Mesendoderm (in vitro differentiated cells): ENCODE data around the gene CHMP1B.
A peak's percentile ranks its signal among the peaks of the same experiment; 100 is the strongest.

Source experiments
- DNase-seq: peaks from one replicate; pipeline ENCODE4 v3.0.0; 2013
- H2AK5ac ChIP-seq: 2 replicates; pipeline ENCODE4 v1.6.1; 2013; ENCODE audit warnings: low read length, inconsistent platforms
- H2BK120ac ChIP-seq: 2 replicates; pipeline ENCODE4 v1.6.1; 2013; ENCODE audit warnings: low read depth, mild to moderate bottlenecking, low read length, moderate library complexity, mixed read lengths
- H2BK15ac ChIP-seq: replicated peaks from 2 replicates; pipeline ENCODE4 v1.6.1; 2013; ENCODE audit warnings: low read depth, mild to moderate bottlenecking, moderate library complexity
- H2BK5ac ChIP-seq: 2 replicates; pipeline ENCODE4 v1.6.1; 2013; ENCODE audit warnings: low read length, inconsistent platforms
- H3K18ac ChIP-seq: 2 replicates; pipeline ENCODE4 v1.6.1; 2013; ENCODE audit warnings: mild to moderate bottlenecking, low read length, mixed read lengths
- H3K23ac ChIP-seq: one replicate; pipeline ENCODE4 v1.6.1; 2013; ENCODE audit warnings: low read length
- H3K27ac ChIP-seq: 2 replicates; pipeline ENCODE4 v1.5.1; 2013; ENCODE audit warnings: low read depth, mild to moderate bottlenecking, inconsistent platforms, low read length, moderate library complexity
- H3K27me3 ChIP-seq: 2 replicates; pipeline ENCODE4 v1.6.1; 2013; ENCODE audit warnings: low read length, control low read depth, mild to moderate bottlenecking, inconsistent platforms; ENCODE audit not compliant: insufficient read depth, poor library complexity
- H3K36me3 ChIP-seq: 2 replicates; pipeline ENCODE4 v1.6.1; 2013; ENCODE audit warnings: low read length, inconsistent platforms; ENCODE audit not compliant: control insufficient read depth, insufficient read depth
- H3K4ac ChIP-seq: one replicate; pipeline ENCODE4 v1.6.1; 2013; ENCODE audit warnings: low read depth, mild to moderate bottlenecking, low read length, moderate library complexity
- H3K4me1 ChIP-seq: 2 replicates; pipeline ENCODE4 v1.6.1; 2013; ENCODE audit warnings: low read depth, low read length, inconsistent platforms; ENCODE audit not compliant: control insufficient read depth
- H3K4me2 ChIP-seq: 2 replicates; pipeline ENCODE4 v1.6.1; 2013; ENCODE audit warnings: low read length
- H3K4me3 ChIP-seq: 2 replicates; pipeline ENCODE4 v1.5.1; 2013; ENCODE audit warnings: mild to moderate bottlenecking, low read length
- H3K56ac ChIP-seq: one replicate; pipeline ENCODE4 v1.6.1; 2013; ENCODE audit warnings: low read length
- H3K79me1 ChIP-seq: 2 replicates; pipeline ENCODE4 v1.6.1; 2013; ENCODE audit warnings: low read length, inconsistent platforms
- H3K79me2 ChIP-seq: 2 replicates; pipeline ENCODE4 v1.6.1; 2013; ENCODE audit warnings: mild to moderate bottlenecking, low read length; ENCODE audit not compliant: control insufficient read depth, insufficient read depth
- H3K9ac ChIP-seq: 2 replicates; pipeline ENCODE4 v1.6.1; 2013; ENCODE audit warnings: low read length, inconsistent platforms
- H4K5ac ChIP-seq: one replicate; pipeline ENCODE4 v1.6.1; 2013; ENCODE audit warnings: low read length
- H4K8ac ChIP-seq: one replicate; pipeline ENCODE4 v1.6.1; 2013; ENCODE audit warnings: low read depth, mild to moderate bottlenecking, control low read depth, low read length, moderate library complexity
- WGBS: extraction: QIAGEN DNeasy Blood & Tissue Kit; methylation state at CpG from one replicate; pipeline ENCODE4 v1.1.7; 2013; ENCODE audit warnings: low lambda C conversion rate, missing lambda C conversion rate; ENCODE audit not compliant: insufficient coverage; ENCODE audit errors: extremely low coverage; 5-methylcytosine and 5-hydroxymethylcytosine counted together

CHMP1B gene

DNA sequence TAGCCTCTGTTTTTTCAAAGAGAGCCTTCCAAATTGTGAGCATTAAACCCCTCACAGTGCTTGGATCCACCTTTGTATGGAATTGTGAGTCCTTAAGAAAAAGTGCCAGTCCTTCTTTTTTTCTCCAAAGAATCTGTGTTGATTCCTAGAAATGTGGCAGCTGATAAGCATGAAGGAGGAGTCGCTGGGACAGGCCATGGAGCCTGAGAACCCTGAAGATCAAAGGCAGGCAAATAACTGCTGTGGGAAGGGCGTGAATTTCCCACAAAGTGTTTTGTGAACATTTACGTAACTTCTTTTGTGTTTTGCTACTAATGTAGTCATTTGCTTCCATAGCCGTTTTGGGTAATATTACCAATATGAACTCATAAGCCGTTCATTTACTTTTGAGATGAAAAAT is 27.7 kb upstream of the CHMP1B start:
- H4K5ac ChIP-seq, result no peak overlapping the region
- H2AK5ac ChIP-seq, result no peak overlapping the region
- no peak overlapping the region for H2BK15ac ChIP-seq
- H2BK5ac ChIP-seq, result peak overlapping the region; percentile 29
- no peak overlapping the region for H3K9ac ChIP-seq
- no peak overlapping the region for H3K4me2 ChIP-seq
- WGBS, result no CpG with 5 or more reads among the region's 5 CpGs
- DNase-seq, result peak; percentile 97
- peaks cover 11% of the 10 kb centered on the region for H3K4me1 ChIP-seq
- H4K8ac ChIP-seq, result no peak overlapping the region
- no peak overlapping the region for H3K23ac ChIP-seq
- no peaks in the 10 kb centered on the region for H3K79me1 ChIP-seq
- H3K27ac ChIP-seq, result peak overlapping the region; percentile 51
- H3K36me3 ChIP-seq, result no peaks in the 10 kb centered on the region
- H3K4ac ChIP-seq, result no peak overlapping the region
- no peaks in the 10 kb centered on the region for H3K79me2 ChIP-seq
- H3K4me3 ChIP-seq, result no peak overlapping the region
- peak overlapping the region; percentile 87 for H3K56ac ChIP-seq
- H3K27me3 ChIP-seq, result no peaks in the 10 kb centered on the region
- no peak overlapping the region for H3K18ac ChIP-seq
- H2BK120ac ChIP-seq, result no peak overlapping the region

DNA sequence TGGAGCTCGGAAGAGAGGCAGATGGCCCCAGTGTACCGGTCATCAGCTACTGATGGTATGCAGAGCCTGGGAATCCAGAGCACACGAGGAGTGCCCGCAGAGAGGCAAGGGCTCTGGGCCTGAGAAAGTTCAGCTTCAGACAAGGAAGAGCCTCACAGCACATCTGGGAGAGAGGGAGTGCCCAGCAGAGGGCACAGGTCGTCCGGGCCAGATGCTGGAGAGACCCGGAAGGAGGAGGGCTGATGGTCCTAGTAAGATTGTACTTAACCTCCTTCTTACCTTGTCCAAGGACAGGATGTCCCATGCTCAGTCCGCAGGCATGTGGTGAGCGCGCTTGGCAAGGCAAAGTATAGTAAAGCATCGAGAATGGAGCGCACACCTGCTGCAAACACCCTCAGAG is 24.4 kb upstream of the CHMP1B start:
- Histone ChIP-seq H3K79me2 (no peaks in the 10 kb centered on the region), H3K27me3 (no peaks in the 10 kb centered on the region), H2BK120ac (no peak overlapping the region), H4K8ac (no peak overlapping the region), H3K9ac (no peak overlapping the region), H3K4me3 (no peak overlapping the region), H2BK15ac (no peak overlapping the region), H3K4me2 (no peak overlapping the region), H3K4me1 (peaks cover 7% of the 10 kb centered on the region), H2BK5ac (peak overlapping the region; percentile 87), H3K56ac (peak overlapping the region; percentile 62), H3K27ac (no peak overlapping the region), H3K4ac (no peak overlapping the region), H4K5ac (no peak overlapping the region), H3K36me3 (no peaks in the 10 kb centered on the region), H2AK5ac (peak overlapping the region; percentile 88), H3K79me1 (peaks cover 2% of the 10 kb centered on the region), H3K18ac (no peak overlapping the region), H3K23ac (peak overlapping the region; percentile 60)
- no CpG with 5 or more reads among the region's 12 CpGs for WGBS
- DNase-seq, result no peak

DNA sequence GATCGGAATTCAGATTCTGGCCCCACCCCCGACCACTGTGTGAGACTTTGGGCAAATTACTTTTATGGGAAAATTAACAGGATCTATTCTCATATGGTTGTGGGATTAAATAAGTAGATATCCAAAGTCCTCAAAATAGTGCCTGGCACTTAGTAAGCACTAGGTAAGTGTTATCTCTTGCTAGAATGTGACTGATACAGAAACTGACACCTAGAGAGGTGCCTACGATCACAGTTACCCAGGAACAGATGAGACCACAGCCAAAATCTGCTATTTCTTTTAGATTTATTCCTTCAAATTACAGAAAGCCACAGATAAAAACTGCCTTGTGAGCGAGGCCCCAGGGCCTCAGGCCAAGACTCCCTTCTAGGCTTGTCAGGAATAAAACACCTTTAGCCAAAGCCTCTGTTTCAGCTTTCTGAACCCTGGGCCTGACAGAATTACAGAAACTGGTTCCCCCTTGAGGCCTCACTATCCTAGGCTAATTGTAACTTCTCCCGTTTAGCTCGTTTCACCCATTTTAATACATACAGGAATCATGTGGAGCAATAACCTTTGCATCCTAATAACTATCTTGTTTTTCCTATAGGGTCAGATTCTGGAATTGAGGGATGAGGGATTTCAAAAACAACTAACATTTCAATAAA is 22.3 kb upstream of the CHMP1B start:
- Histone ChIP-seq H3K23ac (no peak overlapping the region), H3K18ac (peak overlapping the region; percentile 90), H2BK120ac (no peak overlapping the region), H3K56ac (no peak overlapping the region), H3K4me2 (no peak overlapping the region), H3K4ac (peak overlapping the region; percentile 50), H3K9ac (no peak overlapping the region), H2BK5ac (no peak overlapping the region), H4K5ac (no peak overlapping the region), H4K8ac (no peak overlapping the region), H3K4me1 (peaks cover 4% of the 10 kb centered on the region), H3K27ac (no peak overlapping the region), H3K27me3 (no peaks in the 10 kb centered on the region), H2BK15ac (no peak overlapping the region), H2AK5ac (no peak overlapping the region), H3K79me1 (peaks cover 2% of the 10 kb centered on the region), H3K36me3 (no peaks in the 10 kb centered on the region), H3K4me3 (no peak overlapping the region), H3K79me2 (no peaks in the 10 kb centered on the region)
- no CpG with 5 or more reads among the region's 6 CpGs for WGBS
- peak; percentile 58 for DNase-seq

DNA sequence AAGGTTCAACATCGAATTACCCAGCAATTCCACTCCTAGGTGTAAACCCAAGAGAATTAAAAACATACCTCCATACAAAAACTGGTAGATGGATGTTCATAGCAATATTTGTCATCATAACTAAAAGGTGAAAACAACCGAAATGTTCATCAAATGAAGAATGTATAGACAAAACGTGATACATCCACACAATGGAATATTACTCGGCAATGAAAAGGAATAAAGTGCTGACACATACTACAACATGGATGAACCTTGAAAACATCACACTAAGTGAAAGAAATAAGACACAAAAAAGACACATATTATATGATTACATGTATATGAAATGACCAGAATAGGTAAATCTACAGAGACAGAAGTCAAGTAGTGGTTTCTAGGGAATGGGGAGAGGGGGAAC is 20.6 kb upstream of the CHMP1B start:
- Histone ChIP-seq H3K23ac (no peak overlapping the region), H3K4me2 (no peak overlapping the region), H3K56ac (no peak overlapping the region), H3K9ac (no peak overlapping the region), H4K5ac (no peak overlapping the region), H3K4ac (no peak overlapping the region), H2BK120ac (no peak overlapping the region), H3K4me1 (peaks cover 4% of the 10 kb centered on the region), H3K4me3 (no peak overlapping the region), H3K79me2 (no peaks in the 10 kb centered on the region), H2BK5ac (no peak overlapping the region), H4K8ac (no peak overlapping the region), H2AK5ac (no peak overlapping the region), H2BK15ac (no peak overlapping the region), H3K79me1 (peaks cover 2% of the 10 kb centered on the region), H3K18ac (no peak overlapping the region), H3K36me3 (no peaks in the 10 kb centered on the region), H3K27ac (no peak overlapping the region), H3K27me3 (no peaks in the 10 kb centered on the region)
- whole genome bisulfite sequencing, result no CpG with 5 or more reads among the region's 4 CpGs
- no peak for DNase-seq

DNA sequence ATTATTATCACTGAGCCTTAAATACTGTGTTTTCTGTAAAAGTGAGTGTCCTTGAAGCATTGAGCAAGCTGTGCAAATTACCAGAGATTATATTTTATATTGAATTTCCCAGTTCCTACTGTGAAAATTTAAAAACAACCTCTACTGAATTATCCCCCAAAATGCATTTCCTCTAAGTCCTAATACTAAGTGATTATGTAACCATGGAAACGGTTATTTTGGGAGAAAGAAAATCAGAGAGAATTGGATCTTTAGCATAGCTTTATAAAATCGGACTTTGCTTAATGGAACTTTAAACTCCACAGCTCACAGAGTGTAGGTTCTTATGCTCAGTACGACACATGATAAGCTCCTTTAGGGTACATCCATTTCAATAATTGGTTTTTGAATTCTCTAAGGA is 19.3 kb upstream of the CHMP1B start:
- no peak overlapping the region for H3K4me3 ChIP-seq

DNA sequence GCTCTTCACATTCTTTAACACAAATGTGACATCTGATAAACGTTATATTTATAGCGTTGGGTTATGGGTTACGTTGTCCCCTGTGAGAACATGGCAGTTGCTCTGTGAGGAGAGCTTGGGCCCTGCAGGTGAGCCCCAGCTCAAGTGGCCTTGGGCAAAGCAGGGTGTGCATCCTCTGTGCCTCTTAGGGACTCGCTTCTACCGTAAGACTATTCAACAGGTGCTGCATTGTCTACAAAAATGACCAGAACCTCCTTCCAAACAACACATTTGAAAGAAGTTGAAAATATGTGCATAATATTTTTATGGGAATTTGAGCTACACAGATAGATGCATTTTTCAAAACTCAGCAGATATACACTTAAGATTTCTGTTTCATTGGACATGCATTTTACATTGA is 16.4 kb upstream of the CHMP1B start:
- Histone ChIP-seq H2BK15ac (no peak overlapping the region), H3K36me3 (no peaks in the 10 kb centered on the region), H3K4me3 (no peak overlapping the region), H3K27me3 (no peaks in the 10 kb centered on the region), H3K9ac (no peak overlapping the region), H3K27ac (no peak overlapping the region), H3K23ac (no peak overlapping the region), H4K8ac (no peak overlapping the region), H4K5ac (no peak overlapping the region), H3K18ac (no peak overlapping the region), H3K79me1 (peaks cover 2% of the 10 kb centered on the region), H3K79me2 (no peaks in the 10 kb centered on the region), H2BK120ac (no peak overlapping the region), H2AK5ac (no peak overlapping the region), H2BK5ac (no peak overlapping the region), H3K56ac (no peak overlapping the region), H3K4me1 (no peaks in the 10 kb centered on the region), H3K4ac (no peak overlapping the region), H3K4me2 (no peak overlapping the region)
- no CpG with 5 or more reads among the region's 5 CpGs for WGBS
- no peak for DNase-seq

More for the DNA sequence above, 19.3 kb upstream of the CHMP1B start:
- H3K4me1 ChIP-seq, result peaks cover 2% of the 10 kb centered on the region
- no peak overlapping the region for H2AK5ac ChIP-seq
- H3K4me2 ChIP-seq, result no peak overlapping the region
- no peak overlapping the region for H3K56ac ChIP-seq
- H3K79me1 ChIP-seq, result peaks cover 2% of the 10 kb centered on the region
- H2BK5ac ChIP-seq, result no peak overlapping the region
- no peak overlapping the region for H3K4ac ChIP-seq
- H3K79me2 ChIP-seq, result no peaks in the 10 kb centered on the region
- H3K23ac ChIP-seq, result no peak overlapping the region
- H3K9ac ChIP-seq, result no peak overlapping the region
- H4K8ac ChIP-seq, result no peak overlapping the region
- no peak overlapping the region for H3K27ac ChIP-seq
- no peak overlapping the region for H3K18ac ChIP-seq
- no peak overlapping the region for H4K5ac ChIP-seq
- no CpG with 5 or more reads among the region's 3 CpGs for WGBS
- no peak overlapping the region for H2BK120ac ChIP-seq
- no peak for DNase-seq
- H3K36me3 ChIP-seq, result no peaks in the 10 kb centered on the region
- no peaks in the 10 kb centered on the region for H3K27me3 ChIP-seq
- H2BK15ac ChIP-seq, result no peak overlapping the region
